Neural cell (in vitro differentiated cells): ENCODE data around the gene SMG1. TPM values are rescaled to one million over a fixed set of nuclear protein-coding genes. Genes with fewer than 3 reads are reported as not detected.
"Not testable (repeated sequence)": the region's sequence is repeated elsewhere in the genome, so short reads cannot be mapped to it uniquely, and the experiment has no call there.

Experiments
- H2AFZ ChIP-seq: fragments of 200-600, 300-800 bp; sonication (generic), shearing (Covaris generic); 2 replicates; pipeline ENCODE4 v1.6.0; 2014; ENCODE audit warnings: low read depth, mild to moderate bottlenecking, antibody characterized with exemption, low read length, moderate library complexity
- H3F3A ChIP-seq: fragments of 200-600 bp; shearing (Covaris generic); 2 replicates; pipeline ENCODE4 v1.6.1; 2016; ENCODE audit warnings: mild to moderate bottlenecking, moderate library complexity, mixed read lengths, antibody characterized with exemption, low read length; ENCODE audit not compliant: insufficient read depth, poor library complexity, severe bottlenecking
- H3K27ac ChIP-seq: fragments of 200-600, 300-800 bp; sonication (generic), shearing (Covaris generic); 2 replicates; pipeline ENCODE4 v1.5.1; 2014; ENCODE audit warnings: mild to moderate bottlenecking, low read length, moderate library complexity
- H3K27me3 ChIP-seq: fragments of 300-800, 200-600 bp; sonication (generic), shearing (Covaris generic); 2 replicates; pipeline ENCODE4 v1.6.0; 2014; ENCODE audit warnings: mild to moderate bottlenecking, low read depth, low read length, moderate library complexity; ENCODE audit not compliant: insufficient read depth
- H3K36me3 ChIP-seq: fragments of 300-800, 200-600 bp; sonication (generic), shearing (Covaris generic); 2 replicates; pipeline ENCODE4 v1.5.1; 2014; ENCODE audit warnings: mild to moderate bottlenecking, antibody characterized with exemption, low read length, moderate library complexity; ENCODE audit not compliant: insufficient read depth
- H3K4me2 ChIP-seq: fragments of 300-800, 200-600 bp; sonication (generic), shearing (Covaris generic); 2 replicates; pipeline ENCODE4 v1.6.0; 2014; ENCODE audit warnings: mild to moderate bottlenecking, low read length
- H3K4me3 ChIP-seq: fragments of 300-800, 200-600 bp; sonication (generic), shearing (Covaris generic); 2 replicates; pipeline ENCODE4 v1.5.1; 2014; ENCODE audit warnings: mild to moderate bottlenecking, low read length, moderate library complexity
- H3K79me2 ChIP-seq: fragments of 200-600 bp; shearing (Covaris generic); replicated peaks from 2 replicates; pipeline ENCODE4 v1.6.0; 2014; ENCODE audit warnings: mild to moderate bottlenecking, low read length, moderate library complexity; ENCODE audit not compliant: insufficient read depth
- H3K9ac ChIP-seq: fragments of 300-800, 200-600 bp; sonication (generic), shearing (Covaris generic); 2 replicates; pipeline ENCODE4 v1.6.1; 2016; ENCODE audit warnings: mild to moderate bottlenecking, low read length, mixed read lengths
- H3K9me2 ChIP-seq: fragments of 200-600 bp; shearing (Covaris generic); 2 replicates; pipeline ENCODE4 v1.6.1; 2016; ENCODE audit warnings: mild to moderate bottlenecking, low read length, mixed read lengths; ENCODE audit not compliant: insufficient read depth
- H3K9me3 ChIP-seq: fragments of 200-600, 300-800 bp; sonication (generic), shearing (Covaris generic); 2 replicates; pipeline ENCODE4 v1.6.1; 2016; ENCODE audit warnings: mild to moderate bottlenecking, mixed run types, low read length, moderate library complexity, mixed read lengths
- H4K20me1 ChIP-seq: fragments of 200-600 bp; shearing (Covaris generic); 2 replicates; pipeline ENCODE4 v1.6.1; 2016; ENCODE audit warnings: mild to moderate bottlenecking, mixed run types; ENCODE audit not compliant: insufficient read depth
- CTCF ChIP-seq: fragments of 450-650 bp; IDR thresholded peaks from 2 replicates; pipeline ENCODE4 v1.5.1; 2014; ENCODE audit warnings: antibody characterized with exemption, mild to moderate bottlenecking, moderate library complexity; ENCODE audit not compliant: poor library complexity, severe bottlenecking
- RAD21 ChIP-seq: fragments of 450-650 bp; conservative IDR thresholded peaks from 2 replicates; pipeline ENCODE4 v1.6.1; 2014; ENCODE audit warnings: antibody characterized with exemption, mild to moderate bottlenecking, moderate library complexity
- SMC3 ChIP-seq: fragments of 450-650 bp; conservative IDR thresholded peaks from 2 replicates; pipeline ENCODE4 v1.6.1; 2014; ENCODE audit warnings: antibody characterized with exemption, mild to moderate bottlenecking, moderate library complexity; ENCODE audit not compliant: poor library complexity
- polyA plus RNA-seq: library from polyadenylated mRNA; depleted of rRNA; stranded (reverse); fragments of >200 nt; gene quantifications from 2 replicates; pipeline ENCODE4 v1.2.3, GENCODE V29; 2014

SMG1 gene
- polyA plus RNA-seq, 1 donor from 2014 or later, result 26.3 TPM

DNA sequence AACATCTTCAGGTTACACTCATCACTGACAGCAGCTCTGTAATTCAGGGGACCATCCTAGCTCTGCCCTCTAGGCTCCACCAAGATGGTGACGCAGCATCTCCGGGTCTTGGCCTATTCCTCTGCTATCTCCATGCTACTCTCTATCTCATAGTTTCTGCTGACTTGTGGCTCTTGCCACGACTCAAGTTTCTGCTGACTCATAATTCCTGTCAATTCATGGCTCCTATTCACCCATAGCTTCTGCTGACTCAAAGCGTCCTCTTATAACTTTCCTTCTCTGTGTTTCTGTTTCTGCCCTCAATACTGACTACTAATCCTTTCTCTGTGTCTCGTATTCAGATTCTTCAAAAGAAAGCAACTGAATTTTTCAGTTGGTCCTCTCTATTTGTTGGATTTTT, 163.5 kb downstream of the SMG1 start:
- not testable (repeated sequence) for H3K4me3 ChIP-seq, H3K9ac ChIP-seq, H3K9me3 ChIP-seq, H3K27ac ChIP-seq, H3K4me2 ChIP-seq, H3K79me2 ChIP-seq, H4K20me1 ChIP-seq, H3K36me3 ChIP-seq, H3F3A ChIP-seq, H3K27me3 ChIP-seq, H3K9me2 ChIP-seq, H2AFZ ChIP-seq

GRCh38 chr16:18759598-18760520, 166.3 kb downstream of the SMG1 start:
- TF ChIP-seq RAD21 (peak; percentile 75), SMC3 (peak; percentile 73), CTCF (peak; percentile 70)
- H2AFZ ChIP-seq, H3K4me3 ChIP-seq: not testable (repeated sequence)

GRCh38 chr16:18757960-18758660, 168.1 kb downstream of the SMG1 start:
- H3K9me3 ChIP-seq, H4K20me1 ChIP-seq, H3K4me3 ChIP-seq, H3K4me2 ChIP-seq, H3K79me2 ChIP-seq, H3K36me3 ChIP-seq, H3K27ac ChIP-seq, H3F3A ChIP-seq, H2AFZ ChIP-seq, H3K9me2 ChIP-seq, H3K9ac ChIP-seq, H3K27me3 ChIP-seq: not testable (repeated sequence)

More at GRCh38 chr16:18759598-18760520, 166.3 kb downstream of the SMG1 start:
- H3K79me2 ChIP-seq, H3K27ac ChIP-seq, H3K9me2 ChIP-seq, H3K9ac ChIP-seq, H3F3A ChIP-seq, H4K20me1 ChIP-seq, H3K36me3 ChIP-seq, H3K27me3 ChIP-seq, H3K9me3 ChIP-seq, H3K4me2 ChIP-seq: not testable (repeated sequence)

DNA sequence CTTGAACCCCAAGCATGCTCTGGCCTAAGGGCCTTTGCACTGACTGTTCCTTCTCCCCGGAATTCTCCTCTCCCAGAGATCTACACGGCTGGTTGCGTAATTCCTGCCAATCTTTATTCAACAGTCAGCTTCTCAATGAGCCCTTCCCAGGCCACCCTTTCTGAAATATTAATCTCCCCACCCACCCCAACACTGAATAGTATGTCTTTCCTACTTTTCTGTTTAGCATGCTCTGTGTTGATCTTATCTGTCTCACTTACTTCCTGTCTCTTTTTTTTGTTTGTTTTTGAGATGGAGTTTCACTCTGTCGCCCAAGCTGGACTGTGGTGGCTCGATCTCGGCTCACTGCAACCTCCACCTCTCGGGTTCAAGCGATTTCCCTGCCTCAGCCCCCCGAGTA, 169.6 kb downstream of the SMG1 start:
- not testable (repeated sequence) for H2AFZ ChIP-seq, H3K79me2 ChIP-seq, H3K27me3 ChIP-seq, H3K9me3 ChIP-seq, H3K4me3 ChIP-seq, H4K20me1 ChIP-seq, H3F3A ChIP-seq, H3K36me3 ChIP-seq, H3K27ac ChIP-seq, H3K4me2 ChIP-seq, H3K9ac ChIP-seq, H3K9me2 ChIP-seq

Other genes with a start within 250 kb of the SMG1 start
- gene RPS15A, start 136.1 kb downstream of the SMG1 start, polyA plus RNA-seq, result 3,271 and 3,296 TPM in 2 replicates
- gene ARL6IP1, start 124.9 kb downstream of the SMG1 start, polyA plus RNA-seq, result 533 and 556 TPM in 2 replicates
- 2.3 and 3.5 TPM in 2 replicates for gene TMC7, start 57.5 kb upstream of the SMG1 start, polyA plus RNA-seq
- 38.5 and 47.0 TPM in 2 replicates for gene COQ7, start 141.2 kb upstream of the SMG1 start, polyA plus RNA-seq
- not detected in 2 replicates for gene ITPRIPL2, start 187.6 kb upstream of the SMG1 start, polyA plus RNA-seq
- 3.0 and 5.5 TPM in 2 replicates for gene SYT17, start 241.8 kb upstream of the SMG1 start, polyA plus RNA-seq